C4-2B (cell line): ENCODE data around the gene FRMD4B.

Source experiments
- H3K27ac ChIP-seq: fragments of 450-650 bp; 2 replicates; pipeline ENCODE4 v1.5.1; 2017
- ZFX ChIP-seq: fragments of 450-650 bp; IDR thresholded peaks from 2 replicates; pipeline ENCODE4 v1.6.1; 2017
- TF ChIP-seq, protein P1 (sequence below): fragments of 450-650 bp; conservative IDR thresholded peaks from 2 replicates; pipeline ENCODE4 v1.5.1; 2017; ENCODE audit warnings: mild to moderate bottlenecking

Gene FRMD4B

DNA sequence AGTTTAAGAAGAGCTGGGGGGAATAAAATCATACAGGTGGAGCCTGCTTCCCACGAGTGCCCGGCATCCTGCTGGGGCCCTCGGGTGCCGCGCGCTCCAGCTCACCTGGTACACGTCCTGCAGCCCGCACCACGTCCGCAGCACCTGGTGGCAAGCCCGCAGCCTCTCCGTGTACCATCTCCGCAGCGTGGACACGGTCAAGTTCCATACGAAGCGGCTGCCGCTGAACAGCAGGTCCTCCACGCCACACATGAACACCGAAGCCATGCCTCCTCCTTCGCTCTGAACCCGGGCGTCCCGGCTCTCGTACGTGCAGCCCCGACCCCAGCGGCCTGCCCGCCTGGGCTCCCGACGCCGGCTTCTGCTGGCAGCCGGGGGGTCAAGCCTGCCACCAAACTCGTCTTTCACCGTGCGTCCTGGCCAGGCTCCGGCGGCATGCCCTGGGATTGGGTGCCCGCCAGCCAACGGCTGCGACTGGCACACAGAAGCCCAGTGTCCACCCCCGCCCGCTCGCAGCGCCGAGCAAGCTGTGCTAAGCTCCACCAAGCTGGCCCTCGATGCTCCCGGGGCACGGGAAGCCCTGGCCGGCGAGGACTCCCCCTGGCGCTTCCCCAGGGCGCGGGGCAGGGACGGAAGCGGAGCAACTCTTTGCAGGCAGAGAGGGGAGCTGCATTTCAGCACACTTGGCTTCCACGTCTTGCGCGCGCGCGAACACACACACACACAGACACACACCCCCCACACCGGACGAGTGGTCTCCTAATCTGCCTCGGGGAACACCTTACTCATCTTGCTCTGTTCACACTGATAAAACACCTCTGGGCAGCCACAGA is at the start of gene FRMD4B:
Gene FRMD4B (minus strand): TSS at position 366 of the 833 bp plus-strand sequence. CDS start 99 bp downstream, at position 267.
- no peak within 1 kb of the TSS for H3K27ac ChIP-seq
- TF ChIP-seq, protein P1, sequence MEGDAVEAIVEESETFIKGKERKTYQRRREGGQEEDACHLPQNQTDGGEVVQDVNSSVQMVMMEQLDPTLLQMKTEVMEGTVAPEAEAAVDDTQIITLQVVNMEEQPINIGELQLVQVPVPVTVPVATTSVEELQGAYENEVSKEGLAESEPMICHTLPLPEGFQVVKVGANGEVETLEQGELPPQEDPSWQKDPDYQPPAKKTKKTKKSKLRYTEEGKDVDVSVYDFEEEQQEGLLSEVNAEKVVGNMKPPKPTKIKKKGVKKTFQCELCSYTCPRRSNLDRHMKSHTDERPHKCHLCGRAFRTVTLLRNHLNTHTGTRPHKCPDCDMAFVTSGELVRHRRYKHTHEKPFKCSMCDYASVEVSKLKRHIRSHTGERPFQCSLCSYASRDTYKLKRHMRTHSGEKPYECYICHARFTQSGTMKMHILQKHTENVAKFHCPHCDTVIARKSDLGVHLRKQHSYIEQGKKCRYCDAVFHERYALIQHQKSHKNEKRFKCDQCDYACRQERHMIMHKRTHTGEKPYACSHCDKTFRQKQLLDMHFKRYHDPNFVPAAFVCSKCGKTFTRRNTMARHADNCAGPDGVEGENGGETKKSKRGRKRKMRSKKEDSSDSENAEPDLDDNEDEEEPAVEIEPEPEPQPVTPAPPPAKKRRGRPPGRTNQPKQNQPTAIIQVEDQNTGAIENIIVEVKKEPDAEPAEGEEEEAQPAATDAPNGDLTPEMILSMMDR = peak; percentile 20
- TF ChIP-seq ZFX = no peak

DNA sequence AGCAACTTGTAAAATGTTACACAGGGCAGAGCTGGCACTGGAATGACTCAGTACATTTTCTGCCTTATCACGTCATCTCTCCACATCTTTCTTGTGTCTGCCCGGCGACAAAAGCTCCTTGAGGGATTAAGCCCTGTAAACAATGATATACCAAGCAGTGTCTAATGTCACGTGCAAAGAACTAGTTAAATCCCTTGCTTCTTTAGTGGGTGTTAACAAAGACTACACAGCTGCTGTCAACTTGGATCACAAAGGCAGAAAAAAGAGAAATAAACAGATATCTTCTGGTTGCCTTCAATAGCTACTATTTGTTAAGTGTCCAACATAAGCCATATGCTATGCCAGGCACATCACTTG is 48.1 kb upstream of the FRMD4B start:
- no peak for TF ChIP-seq ZFX
- TF ChIP-seq, protein P1 = no peak
- no peak overlapping the region for H3K27ac ChIP-seq

DNA sequence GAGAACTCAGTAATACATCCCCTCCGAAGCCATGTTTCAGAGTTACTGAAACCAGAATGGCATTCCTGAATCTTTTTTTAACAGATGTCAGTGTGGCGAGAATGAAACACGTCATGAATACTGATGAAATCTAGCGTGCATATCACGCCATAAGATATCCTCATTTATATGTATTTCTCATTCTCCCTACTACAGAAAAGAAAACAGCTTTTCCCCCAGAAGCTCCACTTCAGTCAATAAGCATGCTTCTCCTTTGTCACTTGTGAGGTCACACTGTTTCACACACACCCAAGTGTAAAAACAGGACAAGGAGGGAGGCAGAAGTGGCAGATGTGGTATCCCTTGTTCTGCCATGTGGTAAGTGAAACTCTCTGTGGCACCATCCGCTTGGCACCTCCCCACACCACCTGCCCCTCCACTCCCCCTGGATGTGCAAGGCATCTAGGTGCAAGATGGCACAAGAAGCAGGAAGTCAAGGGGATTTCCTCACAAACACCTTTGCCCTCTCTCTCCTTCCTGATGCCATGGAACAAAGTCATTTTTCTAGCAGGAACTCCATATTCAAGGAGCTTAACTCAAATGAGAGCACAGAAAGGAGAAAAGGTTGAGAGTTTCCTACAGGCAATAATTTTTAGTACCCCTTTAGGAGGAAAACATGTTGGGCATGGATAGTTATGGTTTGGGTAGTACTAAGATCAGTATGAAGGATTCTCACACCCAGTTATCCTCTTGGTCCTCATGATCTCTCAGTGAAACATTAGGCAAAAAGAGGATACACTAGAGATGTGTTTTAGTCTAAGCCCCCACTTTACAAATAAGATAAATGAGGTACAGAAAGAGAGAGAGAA is 47.5 kb upstream of the FRMD4B start:
- TF ChIP-seq, protein P1 = no peak
- TF ChIP-seq ZFX = no peak
- H3K27ac ChIP-seq = no peak overlapping the region

DNA sequence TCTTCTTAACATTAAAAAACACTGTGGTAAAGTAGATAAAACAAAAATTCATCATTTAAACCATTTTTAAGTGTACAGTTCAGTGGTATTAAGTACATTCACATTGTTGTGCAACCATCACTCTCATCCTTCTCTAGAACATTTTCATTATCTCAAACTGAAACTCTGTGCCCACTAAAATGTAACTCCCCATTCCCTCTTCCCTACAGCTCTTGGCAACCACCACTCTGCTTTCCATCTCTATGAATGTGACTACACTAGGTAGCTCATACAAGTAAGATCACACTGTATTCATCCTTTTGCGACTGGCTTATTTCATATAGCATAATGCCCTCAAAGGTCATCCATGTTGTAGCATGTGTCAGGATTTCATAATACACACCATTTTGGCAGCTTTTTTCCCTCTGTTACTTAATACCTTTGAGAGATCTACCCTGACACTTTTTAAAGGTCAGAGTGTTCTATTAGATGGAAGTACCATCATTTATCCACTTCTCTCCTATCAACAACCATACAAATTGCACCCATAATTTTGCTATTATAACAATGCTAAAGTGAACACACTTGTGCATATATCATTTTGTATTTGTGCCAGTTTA is 42.9 kb upstream of the FRMD4B start:
- TF ChIP-seq ZFX = no peak
- TF ChIP-seq, protein P1 = no peak
- H3K27ac ChIP-seq = no peak overlapping the region

DNA sequence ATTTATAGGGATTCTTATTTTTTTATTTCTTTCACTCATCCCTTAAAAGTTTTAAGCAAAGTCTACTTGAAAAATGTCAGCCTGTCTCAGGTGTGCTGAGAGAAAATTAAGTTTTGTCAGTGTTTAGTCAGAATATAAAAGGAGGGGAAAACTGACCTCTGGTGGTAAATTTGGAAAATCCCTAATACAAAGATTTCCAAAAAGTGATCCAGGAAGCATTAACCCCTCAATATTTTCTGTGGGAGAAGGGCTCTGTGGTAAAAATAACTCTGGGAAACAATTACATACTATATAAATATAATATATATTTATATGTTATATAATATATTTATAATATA is 41.0 kb upstream of the FRMD4B start:
- no peak overlapping the region for H3K27ac ChIP-seq
- no peak for TF ChIP-seq ZFX
- TF ChIP-seq, protein P1 = peak; percentile 25

DNA sequence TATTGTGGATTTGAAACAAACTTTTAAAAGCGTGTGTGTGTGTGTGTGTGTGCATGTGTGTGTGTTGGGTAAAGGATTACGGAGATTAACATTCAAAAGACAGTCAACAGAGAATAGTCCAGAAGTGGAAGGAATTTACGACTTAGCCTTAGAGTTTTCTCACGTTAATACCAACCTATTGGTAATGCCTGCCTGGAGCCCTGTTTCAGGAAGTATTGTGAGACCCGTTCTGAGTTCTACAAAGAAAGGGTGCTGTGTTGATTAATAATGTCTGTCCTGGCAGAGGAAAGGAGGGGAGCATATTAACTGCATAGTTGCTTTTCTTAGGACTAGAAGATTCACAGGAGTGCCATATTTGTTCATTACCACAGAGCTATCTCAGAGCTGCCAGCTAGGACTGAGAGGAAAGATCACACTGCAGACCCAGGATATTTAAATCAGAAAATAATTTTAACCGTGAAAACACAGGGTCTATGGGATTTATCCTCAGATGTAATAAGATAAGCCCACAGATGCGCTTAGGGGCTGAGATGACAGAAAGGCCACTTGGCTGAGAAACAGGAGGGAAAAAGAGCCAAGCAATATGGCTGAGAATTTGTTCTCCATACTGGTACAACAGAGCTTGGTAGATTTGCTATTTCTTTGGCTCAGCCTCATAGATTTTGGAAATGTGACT is 40.5 kb upstream of the FRMD4B start:
- no peak overlapping the region for H3K27ac ChIP-seq
- TF ChIP-seq ZFX = no peak
- TF ChIP-seq, protein P1 = no peak
